ENCODE data around the gene TSPYL4. TPM values are rescaled to one million over a fixed set of nuclear protein-coding genes. Genes with fewer than 3 reads are reported as not detected.

The TSPYL4 gene
- total RNA-seq, 1 experiment from 2014 or later = 15.3 TPM

DNA sequence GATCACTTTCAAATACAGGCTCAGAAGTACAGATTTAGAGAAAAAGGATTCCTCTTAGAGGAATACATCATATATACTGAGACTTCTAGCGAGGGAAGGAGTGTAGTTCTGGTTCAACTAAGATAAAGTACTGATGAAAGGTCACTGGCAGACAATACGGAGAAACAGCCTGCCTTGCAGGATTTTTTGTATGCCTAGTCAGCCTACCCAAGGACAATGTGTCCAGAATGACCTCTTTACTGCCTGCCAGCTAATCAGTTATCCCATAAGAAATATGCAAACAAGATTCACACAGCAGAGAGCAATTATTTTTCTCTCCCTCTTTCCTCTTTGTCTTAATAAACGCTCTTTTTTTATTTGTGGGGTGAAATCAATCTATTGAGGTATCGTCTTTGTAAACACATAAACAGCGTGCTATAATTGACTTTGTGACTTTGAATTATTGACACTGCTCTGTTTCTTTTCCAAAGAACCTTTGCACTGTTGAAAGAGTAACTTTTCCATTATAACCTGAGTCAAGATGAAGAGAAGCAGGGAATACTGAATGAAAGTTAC lies 1.4 kb upstream of the TSPYL4 start:
- H3K4me1 Mint-ChIP-seq = peaks cover 22% of the 10 kb centered on the region; the same call in 1 of the 2 replicates
- DNase-seq (ENCODE audit: low spot score) = no peak
- ATAC-seq = no peak
- CTCF ChIA-PET = interaction anchor here (0.9 to 2.1 kb wide), 2 partner anchors 13 to 37 kb away, joined by 3 to 8 read pairs; no protein-coding TSS in a partner anchor
- no peaks in the 10 kb centered on the region for H3K9me3 Mint-ChIP-seq
- no peak overlapping the region for H3K27ac Mint-ChIP-seq
- H3K4me3 Mint-ChIP-seq = no peak overlapping the region
- H3K36me3 Mint-ChIP-seq = peaks cover 3% of the 10 kb centered on the region; the same call in 1 of the 2 replicates
- POLR2A ChIA-PET = interaction anchor here (0.6 kb wide), 1 partner anchor 316 kb away, joined by 3 read pairs; the partner anchor contains the start of gene RWDD1
- TF ChIP-seq ATF3 (CRISPR knock-in tag; conservative IDR thresholded peaks at IDR 0.05) = no peak
- TF ChIP-seq ATF1 (CRISPR knock-in tag; IDR thresholded peaks at IDR 0.05) = no peak
- no peak for TF ChIP-seq USF1 (CRISPR knock-in tag; IDR thresholded peaks at IDR 0.05)
- no peak for TF ChIP-seq NFE2L1 (CRISPR knock-in tag; IDR thresholded peaks at IDR 0.05)
- TF ChIP-seq ATF6 (CRISPR knock-in tag; IDR thresholded peaks at IDR 0.05) = no peak
- no peak for TF ChIP-seq CREM (CRISPR knock-in tag; IDR thresholded peaks at IDR 0.05)
- TF ChIP-seq FOXP4 (CRISPR knock-in tag; IDR thresholded peaks at IDR 0.05) = no peak
- TF ChIP-seq, protein P1, sequence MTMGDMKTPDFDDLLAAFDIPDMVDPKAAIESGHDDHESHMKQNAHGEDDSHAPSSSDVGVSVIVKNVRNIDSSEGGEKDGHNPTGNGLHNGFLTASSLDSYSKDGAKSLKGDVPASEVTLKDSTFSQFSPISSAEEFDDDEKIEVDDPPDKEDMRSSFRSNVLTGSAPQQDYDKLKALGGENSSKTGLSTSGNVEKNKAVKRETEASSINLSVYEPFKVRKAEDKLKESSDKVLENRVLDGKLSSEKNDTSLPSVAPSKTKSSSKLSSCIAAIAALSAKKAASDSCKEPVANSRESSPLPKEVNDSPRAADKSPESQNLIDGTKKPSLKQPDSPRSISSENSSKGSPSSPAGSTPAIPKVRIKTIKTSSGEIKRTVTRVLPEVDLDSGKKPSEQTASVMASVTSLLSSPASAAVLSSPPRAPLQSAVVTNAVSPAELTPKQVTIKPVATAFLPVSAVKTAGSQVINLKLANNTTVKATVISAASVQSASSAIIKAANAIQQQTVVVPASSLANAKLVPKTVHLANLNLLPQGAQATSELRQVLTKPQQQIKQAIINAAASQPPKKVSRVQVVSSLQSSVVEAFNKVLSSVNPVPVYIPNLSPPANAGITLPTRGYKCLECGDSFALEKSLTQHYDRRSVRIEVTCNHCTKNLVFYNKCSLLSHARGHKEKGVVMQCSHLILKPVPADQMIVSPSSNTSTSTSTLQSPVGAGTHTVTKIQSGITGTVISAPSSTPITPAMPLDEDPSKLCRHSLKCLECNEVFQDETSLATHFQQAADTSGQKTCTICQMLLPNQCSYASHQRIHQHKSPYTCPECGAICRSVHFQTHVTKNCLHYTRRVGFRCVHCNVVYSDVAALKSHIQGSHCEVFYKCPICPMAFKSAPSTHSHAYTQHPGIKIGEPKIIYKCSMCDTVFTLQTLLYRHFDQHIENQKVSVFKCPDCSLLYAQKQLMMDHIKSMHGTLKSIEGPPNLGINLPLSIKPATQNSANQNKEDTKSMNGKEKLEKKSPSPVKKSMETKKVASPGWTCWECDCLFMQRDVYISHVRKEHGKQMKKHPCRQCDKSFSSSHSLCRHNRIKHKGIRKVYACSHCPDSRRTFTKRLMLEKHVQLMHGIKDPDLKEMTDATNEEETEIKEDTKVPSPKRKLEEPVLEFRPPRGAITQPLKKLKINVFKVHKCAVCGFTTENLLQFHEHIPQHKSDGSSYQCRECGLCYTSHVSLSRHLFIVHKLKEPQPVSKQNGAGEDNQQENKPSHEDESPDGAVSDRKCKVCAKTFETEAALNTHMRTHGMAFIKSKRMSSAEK (CRISPR knock-in tag; IDR thresholded peaks at IDR 0.05; ENCODE audit: borderline replicate concordance) = no peak
- TF ChIP-seq, protein P2, sequence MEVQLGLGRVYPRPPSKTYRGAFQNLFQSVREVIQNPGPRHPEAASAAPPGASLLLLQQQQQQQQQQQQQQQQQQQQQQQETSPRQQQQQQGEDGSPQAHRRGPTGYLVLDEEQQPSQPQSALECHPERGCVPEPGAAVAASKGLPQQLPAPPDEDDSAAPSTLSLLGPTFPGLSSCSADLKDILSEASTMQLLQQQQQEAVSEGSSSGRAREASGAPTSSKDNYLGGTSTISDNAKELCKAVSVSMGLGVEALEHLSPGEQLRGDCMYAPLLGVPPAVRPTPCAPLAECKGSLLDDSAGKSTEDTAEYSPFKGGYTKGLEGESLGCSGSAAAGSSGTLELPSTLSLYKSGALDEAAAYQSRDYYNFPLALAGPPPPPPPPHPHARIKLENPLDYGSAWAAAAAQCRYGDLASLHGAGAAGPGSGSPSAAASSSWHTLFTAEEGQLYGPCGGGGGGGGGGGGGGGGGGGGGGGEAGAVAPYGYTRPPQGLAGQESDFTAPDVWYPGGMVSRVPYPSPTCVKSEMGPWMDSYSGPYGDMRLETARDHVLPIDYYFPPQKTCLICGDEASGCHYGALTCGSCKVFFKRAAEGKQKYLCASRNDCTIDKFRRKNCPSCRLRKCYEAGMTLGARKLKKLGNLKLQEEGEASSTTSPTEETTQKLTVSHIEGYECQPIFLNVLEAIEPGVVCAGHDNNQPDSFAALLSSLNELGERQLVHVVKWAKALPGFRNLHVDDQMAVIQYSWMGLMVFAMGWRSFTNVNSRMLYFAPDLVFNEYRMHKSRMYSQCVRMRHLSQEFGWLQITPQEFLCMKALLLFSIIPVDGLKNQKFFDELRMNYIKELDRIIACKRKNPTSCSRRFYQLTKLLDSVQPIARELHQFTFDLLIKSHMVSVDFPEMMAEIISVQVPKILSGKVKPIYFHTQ (CRISPR knock-in tag; IDR thresholded peaks at IDR 0.05) = no peak
- TF ChIP-seq FOXK1 (CRISPR knock-in tag; IDR thresholded peaks at IDR 0.05) = no peak
- H3K27me3 Mint-ChIP-seq (ENCODE audit: low read depth) = no peaks in the 10 kb centered on the region
